GM18861 (cell line): ENCODE results near the gene SLC38A10.
A peak's percentile ranks its signal among the peaks of the same experiment; 100 is the strongest.

Experiments
- ATAC-seq: cut with Tn5 transposase; IDR thresholded peaks from one replicate; pipeline ENCODE4 v1.9.1; 2021; ENCODE audit not compliant: unreplicated experiment

Gene SLC38A10

DNA sequence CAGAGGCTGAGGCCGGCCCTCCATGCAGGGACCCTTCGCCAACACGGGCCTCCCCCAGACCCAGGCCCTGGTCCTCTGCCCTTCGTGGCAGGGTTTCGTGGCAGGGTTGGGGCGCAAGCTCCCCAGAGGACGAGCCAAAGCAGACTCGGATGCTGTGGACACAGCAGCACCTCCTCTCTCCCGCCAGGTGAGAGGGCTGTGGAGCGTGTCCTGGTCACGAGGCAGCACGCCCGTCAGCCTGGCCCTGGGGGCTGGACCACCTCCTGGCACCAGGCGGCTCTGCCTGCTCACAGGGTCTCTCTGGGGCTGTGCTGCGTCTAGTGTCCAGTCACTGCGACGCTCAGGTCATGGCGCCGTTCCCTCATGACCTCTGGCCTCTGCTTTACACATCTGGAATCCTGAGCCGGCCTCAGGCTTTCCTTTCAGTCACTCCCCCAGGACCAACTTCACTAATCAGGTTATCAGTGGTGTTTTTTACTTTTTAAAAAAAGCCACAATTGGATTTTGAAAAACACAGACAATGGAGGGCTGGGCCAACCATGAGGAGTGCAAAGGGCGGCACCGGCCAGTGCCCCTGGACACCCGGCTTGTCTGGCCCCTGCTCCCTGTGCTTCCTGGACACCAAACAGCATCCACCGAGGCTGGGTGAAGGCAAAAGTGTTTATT is 50.6 kb downstream of the SLC38A10 start:
- ATAC-seq, result no peak

GRCh38 chr17:81243333-81243664 is 51.8 kb downstream of the SLC38A10 start:
- ATAC-seq, result no peak

DNA sequence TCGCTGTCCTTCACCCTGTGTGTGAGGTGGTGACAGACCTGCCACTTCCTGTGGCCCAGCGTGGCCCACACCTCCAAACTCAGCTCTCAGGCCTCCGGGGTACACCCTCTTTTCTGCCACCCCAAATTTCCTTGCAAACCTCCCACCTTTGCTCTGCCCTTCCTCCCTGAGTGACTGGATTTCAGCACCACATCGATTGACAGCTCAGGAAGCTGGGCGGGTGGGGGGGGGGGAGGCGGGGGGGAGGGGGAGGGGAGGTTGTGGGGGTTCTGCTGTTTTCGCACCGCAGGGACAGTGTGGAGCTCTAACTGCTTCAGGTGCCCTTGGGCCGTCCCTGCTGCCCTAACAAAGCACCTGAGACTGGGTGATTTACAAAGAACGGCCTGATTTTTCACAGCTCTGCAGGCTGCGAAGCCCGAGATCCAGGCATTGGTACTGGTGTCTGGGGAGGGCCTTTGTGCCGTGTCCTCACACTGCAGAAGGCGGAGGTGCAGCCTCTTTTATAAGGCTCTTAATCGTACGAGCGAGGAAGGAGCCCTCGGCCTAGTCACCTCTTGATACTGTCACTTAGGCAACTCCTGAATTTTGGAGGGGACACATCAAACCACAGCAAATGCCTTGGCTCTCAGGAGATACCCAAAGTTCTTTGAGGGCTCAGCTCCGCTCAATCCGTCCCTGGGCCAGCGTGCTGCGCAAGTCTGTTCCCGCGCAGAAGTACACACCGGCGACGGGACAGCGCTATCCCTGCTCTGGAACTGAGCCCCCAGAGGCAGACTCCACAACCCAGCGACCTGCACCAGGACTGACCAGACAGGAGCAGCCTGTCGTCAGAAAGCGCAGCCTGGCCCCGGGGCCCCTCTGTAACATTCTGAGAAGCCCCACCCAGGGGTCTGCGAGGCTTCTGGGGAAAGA is 52.4 kb downstream of the SLC38A10 start:
- ATAC-seq, result no peak

DNA sequence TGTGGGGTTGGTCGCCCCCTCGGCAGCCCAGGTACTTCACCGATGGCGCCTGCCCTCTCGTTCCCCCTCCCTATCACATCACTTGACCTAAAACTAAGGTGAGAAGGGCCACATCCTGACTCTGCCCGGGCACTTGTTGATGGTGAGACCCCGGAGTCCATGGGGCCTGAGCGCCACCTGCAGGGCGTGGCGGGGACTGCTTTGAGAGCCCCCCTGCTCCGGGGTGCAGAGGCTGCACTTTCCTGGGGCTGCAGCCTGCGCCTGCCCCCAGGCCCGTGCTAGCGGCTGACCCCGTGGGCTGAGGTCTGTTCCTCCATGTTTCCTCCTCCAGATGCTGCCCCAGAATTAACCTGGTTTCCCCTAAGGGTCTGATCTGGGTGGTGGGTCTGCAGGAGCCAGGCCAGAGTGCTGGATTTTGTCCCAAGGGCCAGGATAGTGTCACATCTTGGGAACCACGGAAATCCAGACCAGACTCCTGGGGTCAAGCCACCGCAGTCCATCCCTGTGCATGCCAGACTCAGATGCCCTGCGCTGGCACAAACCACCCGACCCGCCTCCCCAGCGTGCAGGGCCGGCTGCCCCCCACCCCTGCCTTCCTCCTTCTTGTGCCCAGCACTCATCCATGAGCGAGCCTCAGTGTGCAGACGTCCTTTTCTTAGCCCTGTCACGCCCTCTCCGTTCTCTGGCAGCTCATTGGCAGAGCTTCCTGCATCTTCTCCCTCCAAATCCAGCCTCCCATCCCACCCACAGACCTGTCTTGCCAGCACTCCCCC is 53.3 kb downstream of the SLC38A10 start:
- ATAC-seq, result no peak

DNA sequence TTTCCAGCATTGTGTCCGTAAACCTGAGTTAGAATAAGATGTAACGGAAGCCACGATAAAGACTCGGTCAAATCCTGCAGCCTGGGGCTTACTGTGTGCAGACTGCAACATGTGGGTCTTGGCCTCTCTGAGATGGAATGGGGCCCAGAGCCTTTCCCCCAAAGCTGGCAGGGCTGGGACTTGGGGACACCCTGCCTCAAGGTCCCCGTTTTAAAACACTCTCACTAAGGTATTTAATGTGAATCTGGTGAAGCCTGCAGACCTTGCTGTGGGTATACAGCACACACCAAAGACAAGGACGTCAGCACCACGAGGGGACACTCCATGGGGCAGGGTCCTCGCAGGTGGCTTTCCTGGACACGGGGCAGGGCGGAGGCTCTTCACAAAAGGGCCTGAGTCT is 53.9 kb downstream of the SLC38A10 start:
- no peak for ATAC-seq

GRCh38 chr17:81240761-81241160 is 54.3 kb downstream of the SLC38A10 start:
- ATAC-seq, result no peak

DNA sequence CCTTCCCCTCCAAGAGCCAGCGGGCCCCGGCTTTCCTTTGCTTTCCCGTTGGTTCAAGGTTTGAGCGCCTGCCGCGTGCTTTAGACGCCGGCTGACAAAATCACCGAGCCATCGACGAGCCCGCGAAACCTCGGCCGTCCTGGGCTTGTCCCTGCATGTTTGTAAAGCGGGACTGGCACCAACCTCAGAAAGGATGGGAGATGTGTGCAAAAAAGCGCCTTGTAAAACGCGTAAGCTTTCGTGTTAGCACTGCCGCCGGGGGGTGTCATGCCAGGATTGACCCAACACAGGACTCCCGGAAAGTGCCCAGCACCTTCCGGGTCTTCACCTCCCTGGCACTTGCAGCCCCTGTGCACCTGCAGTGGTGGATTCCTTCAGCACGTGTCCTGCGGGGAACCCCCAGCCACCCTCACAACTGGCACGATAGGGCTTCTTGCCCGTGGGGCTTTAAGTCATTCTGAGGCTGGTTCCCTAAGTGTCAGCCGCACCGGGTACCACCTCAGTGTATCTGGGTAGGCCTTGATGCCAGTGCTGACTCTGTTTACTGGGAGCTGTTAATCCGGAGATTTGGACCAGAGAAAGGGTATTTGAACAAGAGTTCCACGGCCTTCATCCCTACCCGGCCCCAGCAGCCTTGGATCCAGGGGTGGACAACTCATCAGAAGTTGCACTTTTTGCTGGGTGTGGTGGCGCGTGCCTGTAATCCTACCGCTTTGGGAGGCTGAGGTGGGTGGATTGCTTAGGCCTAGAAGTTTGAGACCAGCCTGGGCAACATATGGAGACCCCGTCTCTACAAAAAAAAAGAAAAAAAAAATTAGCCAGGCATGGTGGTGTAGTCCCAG is 55.2 kb downstream of the SLC38A10 start:
- no peak for ATAC-seq

- peak; percentile 85 for ATAC-seq
Measured at GRCh38 chr17:81238815-81239713, 56.0 kb downstream of the SLC38A10 start, which contains the start of the genes NDUFAF8 and TEPSIN. Gene NDUFAF8, plus strand, starts transcription at chr17:81239318. Its CDS starts 46 bp downstream, at chr17:81239364. Gene TEPSIN, minus strand, starts transcription at chr17:81239055. Its CDS starts 22 bp downstream, at chr17:81239033.

DNA sequence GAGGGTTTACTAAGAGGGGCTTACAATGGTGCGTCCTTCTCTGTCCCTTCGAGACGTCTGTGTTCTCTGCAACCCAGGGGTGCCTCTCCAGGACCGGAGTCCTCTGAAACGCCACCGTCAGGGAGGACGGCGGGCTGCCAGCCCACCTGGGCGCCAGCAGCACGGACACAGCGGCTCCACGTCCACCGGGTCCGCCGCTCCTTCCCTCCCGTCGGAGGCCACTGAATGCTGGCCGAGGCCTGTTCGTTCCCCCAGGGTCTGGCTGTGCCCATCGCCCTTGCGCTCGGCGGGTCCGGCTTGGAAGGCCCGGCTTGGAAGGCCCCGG is 56.7 kb downstream of the SLC38A10 start:
- no peak for ATAC-seq

DNA sequence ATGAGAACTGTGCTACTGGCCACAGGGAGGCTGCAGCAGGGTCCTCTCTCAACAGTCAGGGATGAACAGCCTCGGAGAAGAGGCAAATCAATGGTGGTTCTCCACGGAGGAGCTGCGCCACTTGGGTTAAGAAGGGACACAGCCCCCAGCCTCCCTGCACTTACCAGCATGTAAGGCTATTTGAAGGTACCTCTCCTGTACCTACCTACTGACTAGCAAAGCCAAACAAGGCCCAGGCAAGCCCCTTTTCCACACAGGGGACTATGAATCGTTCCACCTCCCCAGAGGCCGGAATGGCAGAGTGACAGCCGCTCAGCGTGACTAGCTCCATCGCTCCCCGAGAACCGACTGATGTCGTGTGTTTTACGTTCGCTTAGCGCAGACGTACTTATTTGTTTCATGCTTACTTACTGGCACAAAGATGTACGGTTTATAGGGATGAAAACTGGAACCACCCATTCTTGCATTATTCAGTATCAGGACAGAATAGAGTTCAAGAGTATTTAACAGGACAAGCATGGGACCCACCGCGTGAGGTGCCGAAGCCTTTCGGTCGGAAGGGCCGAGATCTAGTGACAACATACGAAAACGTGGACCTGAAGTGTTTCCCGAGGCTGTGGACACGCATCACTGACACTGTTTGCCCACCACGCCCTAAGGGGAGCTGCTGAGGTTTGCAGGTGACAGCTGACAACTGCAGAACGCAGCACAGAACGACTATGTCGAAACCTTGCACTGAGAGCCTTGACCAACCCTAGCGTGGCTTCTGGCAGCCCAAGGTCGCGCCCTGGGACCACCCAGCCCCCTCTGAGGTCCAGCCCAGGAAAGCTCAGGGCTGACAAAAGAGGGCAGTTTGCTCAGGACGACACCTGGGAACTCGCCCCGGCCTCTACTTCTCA is 57.3 kb downstream of the SLC38A10 start:
- ATAC-seq, result no peak

- ATAC-seq, result no peak
Measured at GRCh38 chr17:81236784-81237183, 58.3 kb downstream of the SLC38A10 start.

DNA sequence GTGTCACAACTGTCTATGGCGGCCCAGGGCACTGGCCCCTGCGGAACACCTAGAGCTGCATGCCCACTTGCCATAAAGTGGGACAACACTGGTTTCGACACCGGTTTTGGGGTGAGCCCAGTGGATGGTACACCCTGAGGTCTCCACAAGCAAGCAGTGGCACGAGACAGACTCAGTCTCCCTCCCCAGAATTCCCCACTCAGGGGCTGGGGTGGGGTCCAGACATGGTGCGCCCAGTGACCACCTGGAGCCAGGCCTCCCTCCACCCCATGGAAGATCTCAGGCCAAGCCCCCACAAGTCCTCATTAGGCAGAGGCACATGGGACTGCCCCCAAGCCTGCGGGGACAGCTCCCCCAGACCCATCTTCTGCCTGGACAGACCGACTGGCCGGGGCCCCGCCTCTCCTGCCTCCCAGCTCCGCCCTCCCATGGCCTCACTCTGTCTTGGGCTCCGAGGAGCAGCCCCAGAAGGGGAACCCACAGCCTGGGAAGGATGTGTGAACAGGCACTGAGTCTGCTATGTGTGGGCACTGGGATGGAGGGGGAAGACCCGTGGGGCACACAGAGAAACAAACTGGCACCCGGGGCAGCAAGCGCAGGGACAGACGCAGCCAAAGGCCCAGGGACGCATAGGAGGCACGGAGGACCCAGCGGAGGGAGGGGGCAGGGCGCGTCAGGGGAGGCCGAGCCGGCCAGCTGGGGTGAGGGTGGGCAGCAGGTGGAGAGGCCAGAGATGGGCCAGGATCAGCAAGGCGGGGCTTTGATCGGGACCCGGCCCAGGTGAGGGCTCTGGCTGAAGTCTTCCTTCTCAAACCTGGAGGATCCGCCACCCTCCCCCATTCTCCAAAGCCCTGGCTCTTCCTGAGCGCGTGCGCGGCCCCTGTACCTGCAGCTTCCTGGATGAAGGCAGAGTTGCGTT is 59.0 kb downstream of the SLC38A10 start:
- no peak for ATAC-seq

DNA sequence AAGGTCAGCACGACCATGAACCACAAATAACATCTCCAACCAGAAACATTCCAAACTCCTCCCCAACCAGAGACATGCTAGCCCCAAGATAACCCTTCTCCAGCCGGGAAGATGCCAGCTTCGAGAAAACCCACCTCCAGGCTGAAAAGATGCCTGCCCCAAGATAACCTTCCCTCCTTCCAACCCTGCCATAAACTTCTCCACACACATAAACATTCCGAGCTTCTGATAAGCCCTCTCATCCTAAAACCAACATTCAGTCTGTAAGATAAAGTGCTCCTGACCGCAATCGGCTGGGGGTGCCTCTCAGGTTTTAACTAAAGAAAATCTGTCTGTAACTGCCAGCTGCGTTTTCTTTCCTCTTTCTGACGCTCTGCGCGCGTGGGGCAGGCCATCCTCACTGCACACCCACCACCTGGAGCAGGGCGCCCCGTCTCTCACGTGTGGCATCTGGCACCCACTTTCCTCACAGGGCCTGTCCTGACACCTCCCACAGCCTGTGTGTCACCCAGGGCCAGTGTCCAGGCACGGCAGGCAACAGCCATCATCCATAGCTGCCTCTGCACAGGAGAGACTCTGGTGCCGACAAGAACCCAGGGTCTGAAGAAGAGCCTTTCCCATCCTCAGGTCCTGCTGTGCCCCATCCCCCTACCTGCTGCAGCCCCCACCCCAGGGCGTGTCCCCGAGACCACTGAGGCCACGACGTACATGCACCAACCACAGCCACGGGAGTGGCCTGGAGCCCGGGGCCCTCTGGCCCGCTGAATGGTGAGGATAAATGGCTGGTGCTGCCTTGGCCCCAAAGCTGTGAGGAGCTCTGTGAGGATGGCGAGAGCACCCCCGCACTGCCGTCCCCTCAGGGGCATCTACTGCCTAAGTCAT is 59.9 kb downstream of the SLC38A10 start:
- ATAC-seq, result no peak

GRCh38 chr17:81234506-81234855 is 60.6 kb downstream of the SLC38A10 start:
- ATAC-seq, result no peak

GRCh38 chr17:81233811-81234505 is 61.1 kb downstream of the SLC38A10 start:
- ATAC-seq, result no peak

DNA sequence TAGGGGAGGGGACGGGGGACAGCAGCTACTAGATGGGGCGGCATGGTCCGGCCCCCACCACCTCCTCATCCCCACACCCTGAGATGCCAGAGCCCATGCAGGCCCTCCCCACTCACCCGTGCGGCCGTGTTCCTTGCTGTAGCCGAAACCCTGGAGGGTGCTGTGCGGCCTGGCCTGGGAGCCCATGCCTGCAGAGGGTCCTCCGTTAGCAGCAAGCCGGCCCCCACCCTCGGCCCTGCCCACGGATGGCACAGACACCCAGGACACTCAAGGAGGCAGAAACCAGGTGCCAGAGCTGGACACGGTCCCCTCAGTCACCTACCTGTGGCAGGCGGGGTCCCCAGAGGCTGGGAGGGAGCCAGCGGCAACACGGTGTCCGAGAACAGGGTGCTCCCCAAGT is 61.8 kb downstream of the SLC38A10 start:
- ATAC-seq, result no peak
